Common myeloid progenitor, CD34-positive (primary cell): Measurements from ENCODE around the gene CREBZF.

Experiments used
- CTCF ChIA-PET: fragments of 350-600 bp; sonication (Branson Sonifier 250); formaldehyde crosslinking; loops from one replicate; lab custom pipeline; 2021; ENCODE audit warnings: antibody characterized with exemption; lab: Charles Lee
- POLR2A ChIA-PET: fragments of 350-600 bp; sonication (Branson Sonifier 250); formaldehyde crosslinking; loops from one replicate; lab custom pipeline; 2021; ENCODE audit warnings: antibody characterized with exemption; lab: Charles Lee
- DNase-seq, 3 donors: peaks; one replicate each; pipeline versions ENCODE4 v3.0.0 to v3.0.0-alpha.2; 2013
- H3K27ac ChIP-seq, 2 experiments: 1 replicate in 1 of 2; 2 replicates in 1 of 2; pipeline ENCODE4 v1.7.0; 2013; ENCODE audit warnings: inconsistent platforms in 2 of 2, low read length in 2 of 2, mild to moderate bottlenecking in 2 of 2, low read depth in 1 of 2, moderate library complexity in 1 of 2; ENCODE audit not compliant: severe bottlenecking in 2 of 2, insufficient read depth in 1 of 2, poor library complexity in 1 of 2
- H3K27me3 ChIP-seq, 5 experiments: replicated peaks in 2 of 5; 1 replicate in 3 of 5; 2 replicates in 2 of 5; pipeline versions ENCODE4 v1.6.1 to v1.7.0; 2013; ENCODE audit warnings: low read length in 4 of 5, mild to moderate bottlenecking in 2 of 5, moderate library complexity in 2 of 5, inconsistent platforms in 1 of 5; ENCODE audit not compliant: insufficient read depth in 5 of 5, control insufficient read depth in 4 of 5
- H3K36me3 ChIP-seq, 4 experiments: 1 replicate in 2 of 4; 2 replicates in 2 of 4; pipeline versions ENCODE4 v1.6.1 to v1.7.0; 2013; ENCODE audit warnings: low read length in 3 of 4, control low read depth in 1 of 4, mild to moderate bottlenecking in 1 of 4; ENCODE audit not compliant: control insufficient read depth in 4 of 4, insufficient read depth in 4 of 4
- H3K4me1 ChIP-seq, 4 experiments: 1 replicate in 3 of 4; 2 replicates in 1 of 4; pipeline versions ENCODE4 v1.6.1 to v1.7.1; 2013; ENCODE audit warnings: low read length in 3 of 4, mild to moderate bottlenecking in 3 of 4, control low read depth in 1 of 4, inconsistent platforms in 1 of 4, moderate library complexity in 1 of 4; ENCODE audit not compliant: control insufficient read depth in 4 of 4, insufficient read depth in 4 of 4; ENCODE audit errors: control extremely low read depth in 1 of 4
- H3K4me3 ChIP-seq, 7 experiments: 1 replicate in 4 of 7; 2 replicates in 3 of 7; pipeline versions ENCODE4 v1.5.1 to v1.7.0; 2013; ENCODE audit warnings: mild to moderate bottlenecking in 7 of 7, low read length in 6 of 7, moderate library complexity in 6 of 7, inconsistent platforms in 2 of 7, low read depth in 2 of 7, control low read depth in 1 of 7; ENCODE audit not compliant: insufficient read depth in 4 of 7, control insufficient read depth in 1 of 7; ENCODE audit errors: extremely low read depth in 1 of 7
- H3K9me3 ChIP-seq, 5 experiments: 1 replicate in 4 of 5; 2 replicates in 1 of 5; pipeline versions ENCODE4 v1.6.1 to v1.7.1; 2013; ENCODE audit warnings: low read length in 4 of 5, mild to moderate bottlenecking in 2 of 5, inconsistent platforms in 1 of 5, low read depth in 1 of 5, moderate library complexity in 1 of 5; ENCODE audit not compliant: control insufficient read depth in 4 of 5, insufficient read depth in 2 of 5; ENCODE audit errors: control extremely low read depth in 1 of 5
- WGBS: methylation state at CpG from one replicate; pipeline ENCODE4 v1.1.5; 2013; ENCODE audit not compliant: insufficient coverage; 5-methylcytosine and 5-hydroxymethylcytosine counted together

Gene CREBZF

GRCh38 chr11:85647604-85648299, 17.2 kb downstream of the CREBZF start, which contains the start of gene TMEM126A:
Gene TMEM126A, plus strand, starts transcription at chr11:85647967. Its CDS starts 2,289 bp downstream, at chr11:85650256.
- Histone ChIP-seq H3K27ac (peak within 1 kb of the TSS; percentile 81 to 84), H3K36me3 (peaks cover 2 to 17% (median 5%) of the 10 kb centered on the region in 4 experiments), H3K4me1 (peaks cover 6 to 23% (median 12%) of the 10 kb centered on the region in 4 experiments), H3K9me3 (no peaks in the 10 kb centered on the region), H3K4me3 (peak within 1 kb of the TSS; percentile 86 to 99 (median 90)), H3K27me3 (peaks cover 0 to 19% (median 7%) of the 10 kb centered on the region in 5 experiments)
- DNase-seq = peak; percentile 81 to 90 (median 85)
- ChIA-PET POLR2A (interaction anchor here (0.7 to 1.3 kb wide), 2 partner anchors 16 to 19 kb away, joined by 3 to 4 read pairs; partner anchors contain the start of gene TMEM126B), CTCF (interaction anchor here (0.9 to 1.9 kb wide), 10 partner anchors 10 to 207 kb away, joined by 3 to 10 read pairs (median 3); partner anchors contain the start of genes CCDC83 and TMEM126B)
- WGBS = under 1% methylated on average over 31 of the region's 33 CpGs

- Histone ChIP-seq H3K27me3 (peaks cover 0 to 19% (median 7%) of the 10 kb centered on the region in 5 experiments), H3K4me1 (peaks cover 6 to 21% (median 12%) of the 10 kb centered on the region in 4 experiments), H3K4me3 (peak overlapping the region in 6 of 7 experiments; percentile 87 to 99 (median 90)), H3K27ac (peak overlapping the region; percentile 81 to 84), H3K9me3 (no peaks in the 10 kb centered on the region), H3K36me3 (peaks cover 2 to 17% (median 5%) of the 10 kb centered on the region in 4 experiments)
- ChIA-PET CTCF (interaction anchor here (1.2 to 1.9 kb wide), 6 partner anchors 9 to 19 kb away, joined by 3 to 10 read pairs (median 4); partner anchors contain the start of gene TMEM126B), POLR2A (interaction anchor here (1.3 kb wide), 1 partner anchor 19 kb away, joined by 4 read pairs; the partner anchor contains the start of gene TMEM126B)
- no peak for DNase-seq
- WGBS = no CpG with 5 or more reads among the region's 2 CpGs
These were observed 17.9 kb downstream of the CREBZF start for GRCh38 chr11:85647078-85647477.

- Histone ChIP-seq H3K9me3 (no peaks in the 10 kb centered on the region), H3K27ac (no peak overlapping the region), H3K36me3 (peaks cover 0 to 2% (median 0%) of the 10 kb centered on the region in 4 experiments), H3K4me3 (no peak overlapping the region), H3K4me1 (peaks cover 2 to 12% (median 7%) of the 10 kb centered on the region in 4 experiments), H3K27me3 (peaks cover 0 to 30% (median 7%) of the 10 kb centered on the region in 5 experiments)
- peak in 1 of 3 donors; percentile 14 for DNase-seq
- CTCF ChIA-PET = no interaction called here
- WGBS = no CpG with 5 or more reads among the region's 2 CpGs
- POLR2A ChIA-PET = no interaction called here
These were observed 21.7 kb downstream of the CREBZF start for GRCh38 chr11:85643191-85643614.

- no peaks in the 10 kb centered on the region for H3K27me3 ChIP-seq
- H3K4me3 ChIP-seq = no peak overlapping the region
- H3K4me1 ChIP-seq = peaks cover 0 to 3% (median 0%) of the 10 kb centered on the region in 4 experiments
- no peak overlapping the region for H3K27ac ChIP-seq
- H3K9me3 ChIP-seq = no peaks in the 10 kb centered on the region
- ChIA-PET CTCF (no interaction called here), POLR2A (no interaction called here)
- no CpG with 5 or more reads among the region's 3 CpGs for WGBS
- H3K36me3 ChIP-seq = peaks cover 17 to 40% (median 28%) of the 10 kb centered on the region in 4 experiments
- no peak for DNase-seq
These were observed 30.2 kb downstream of the CREBZF start for GRCh38 chr11:85634747-85635146.

- DNase-seq = no peak
- Histone ChIP-seq H3K27me3 (no peaks in the 10 kb centered on the region), H3K9me3 (no peaks in the 10 kb centered on the region), H3K36me3 (peaks cover 4 to 13% (median 11%) of the 10 kb centered on the region in 4 experiments), H3K27ac (peak overlapping the region; percentile 74 to 91), H3K4me1 (peaks cover 13 to 25% (median 22%) of the 10 kb centered on the region in 4 experiments), H3K4me3 (peak overlapping the region; percentile 91 to 100 (median 98))
- CTCF ChIA-PET = interaction anchor here (1.3 to 1.6 kb wide), 3 partner anchors 19 to 26 kb away, joined by 3 to 4 read pairs (median 4); partner anchors contain the start of gene TMEM126A
- 0% methylated on average over 3 of the region's 13 CpGs for WGBS
- POLR2A ChIA-PET = interaction anchor here (0.6 to 1.4 kb wide), 4 partner anchors 19 to 64 kb away, joined by 3 to 6 read pairs (median 4); partner anchors contain the start of genes CREBZF and TMEM126A
These were observed 36.1 kb downstream of the CREBZF start for GRCh38 chr11:85628771-85629341.

GRCh38 chr11:85627998-85628770, 36.7 kb downstream of the CREBZF start, which contains the start of gene TMEM126B:
Gene TMEM126B, plus strand, starts transcription at chr11:85628593. Its CDS starts 15 bp downstream, at chr11:85628608.
- peak; percentile 95 to 97 (median 96) for DNase-seq
- ChIA-PET POLR2A (interaction anchor here (0.6 to 1.4 kb wide), 5 partner anchors 19 to 381 kb away, joined by 3 to 6 read pairs (median 3); partner anchors contain the start of genes CREBZF and TMEM126A), CTCF (interaction anchor here (1.2 to 1.6 kb wide), 4 partner anchors 19 to 227 kb away, joined by 3 to 4 read pairs (median 4); partner anchors contain the start of genes CCDC83 and TMEM126A)
- peaks cover 13 to 25% (median 22%) of the 10 kb centered on the region in 4 experiments for H3K4me1 ChIP-seq
- H3K4me3 ChIP-seq = peak within 1 kb of the TSS; percentile 91 to 100 (median 98)
- no peaks in the 10 kb centered on the region for H3K27me3 ChIP-seq
- H3K27ac ChIP-seq = peak within 1 kb of the TSS; percentile 74 to 91
- WGBS = under 1% methylated on average over 33 of the region's 41 CpGs
- no peaks in the 10 kb centered on the region for H3K9me3 ChIP-seq
- peaks cover 4 to 13% (median 11%) of the 10 kb centered on the region in 4 experiments for H3K36me3 ChIP-seq
